BJ (cell line): ENCODE measurements around the gene COL5A1. TPM values are rescaled to one million over a fixed set of nuclear protein-coding genes. Genes with fewer than 3 reads are reported as not detected.

ENCODE experiments used
- CTCF ChIA-PET: fragments of 350-600 bp; formaldehyde crosslinking; extraction: SDS; loops from one replicate; lab custom pipeline; 2021; ENCODE audit warnings: antibody characterized with exemption, inconsistent platforms; lab: Yijun Ruan, JAX
- POLR2A ChIA-PET: fragments of 300-600 bp; sonication (Branson Sonifier 250); formaldehyde crosslinking; extraction: SDS; loops from one replicate; lab custom pipeline; 2021; ENCODE audit warnings: antibody characterized with exemption; lab: Charles Lee
- DNase-seq: peaks from one replicate; pipeline ENCODE4 v3.0.0-alpha.2; 2011; ENCODE audit warnings: low read depth
- H3K27me3 ChIP-seq: 2 replicates; pipeline ENCODE4 v1.6.0; 2011; ENCODE audit warnings: low read length; ENCODE audit not compliant: control insufficient read depth, insufficient read depth
- H3K36me3 ChIP-seq: 2 replicates; pipeline ENCODE4 v1.5.1; 2011; ENCODE audit warnings: low read length; ENCODE audit not compliant: control insufficient read depth, insufficient read depth
- H3K4me3 ChIP-seq: 2 replicates; pipeline ENCODE4 v1.5.1; 2011; ENCODE audit warnings: low read depth, mild to moderate bottlenecking, control low read depth, low read length
- polyA plus RNA-seq: library from polyadenylated mRNA; depleted of rRNA; stranded (reverse); fragments of >200 nt; gene quantifications from 2 replicates; pipeline ENCODE4 v1.2.3, GENCODE V29; 2011
- TF ChIP-seq, protein P1 (sequence below): IDR thresholded peaks from 2 replicates; pipeline ENCODE4 v1.5.1; 2011; ENCODE audit warnings: low read depth, mild to moderate bottlenecking, control low read depth, inconsistent platforms, low read length, moderate library complexity; ENCODE audit not compliant: insufficient read depth

Gene COL5A1
- polyA plus RNA-seq, 1 experiment = 251 TPM

GRCh38 chr9:134827559-134827958 is 186.0 kb downstream of the COL5A1 start:
- CTCF ChIA-PET = interaction anchor here (2.2 kb wide), 1 partner anchor 16 kb away, joined by 6 read pairs; no protein-coding TSS in a partner anchor
- no peak for DNase-seq

GRCh38 chr9:134827993-134828392 is 186.4 kb downstream of the COL5A1 start:
- DNase-seq = no peak
- ChIA-PET CTCF (no interaction called here), POLR2A (no interaction called here)
- Histone ChIP-seq H3K36me3 (peaks cover 82% of the 10 kb centered on the region), H3K4me3 (no peak overlapping the region), H3K27me3 (no peaks in the 10 kb centered on the region)
- TF ChIP-seq, protein P1, sequence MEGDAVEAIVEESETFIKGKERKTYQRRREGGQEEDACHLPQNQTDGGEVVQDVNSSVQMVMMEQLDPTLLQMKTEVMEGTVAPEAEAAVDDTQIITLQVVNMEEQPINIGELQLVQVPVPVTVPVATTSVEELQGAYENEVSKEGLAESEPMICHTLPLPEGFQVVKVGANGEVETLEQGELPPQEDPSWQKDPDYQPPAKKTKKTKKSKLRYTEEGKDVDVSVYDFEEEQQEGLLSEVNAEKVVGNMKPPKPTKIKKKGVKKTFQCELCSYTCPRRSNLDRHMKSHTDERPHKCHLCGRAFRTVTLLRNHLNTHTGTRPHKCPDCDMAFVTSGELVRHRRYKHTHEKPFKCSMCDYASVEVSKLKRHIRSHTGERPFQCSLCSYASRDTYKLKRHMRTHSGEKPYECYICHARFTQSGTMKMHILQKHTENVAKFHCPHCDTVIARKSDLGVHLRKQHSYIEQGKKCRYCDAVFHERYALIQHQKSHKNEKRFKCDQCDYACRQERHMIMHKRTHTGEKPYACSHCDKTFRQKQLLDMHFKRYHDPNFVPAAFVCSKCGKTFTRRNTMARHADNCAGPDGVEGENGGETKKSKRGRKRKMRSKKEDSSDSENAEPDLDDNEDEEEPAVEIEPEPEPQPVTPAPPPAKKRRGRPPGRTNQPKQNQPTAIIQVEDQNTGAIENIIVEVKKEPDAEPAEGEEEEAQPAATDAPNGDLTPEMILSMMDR = no peak

More at GRCh38 chr9:134827559-134827958, 186.0 kb downstream of the COL5A1 start:
- no peaks in the 10 kb centered on the region for H3K27me3 ChIP-seq
- POLR2A ChIA-PET = no interaction called here
- H3K36me3 ChIP-seq = peaks cover 82% of the 10 kb centered on the region
- TF ChIP-seq, protein P1 = no peak
- no peak overlapping the region for H3K4me3 ChIP-seq

DNA sequence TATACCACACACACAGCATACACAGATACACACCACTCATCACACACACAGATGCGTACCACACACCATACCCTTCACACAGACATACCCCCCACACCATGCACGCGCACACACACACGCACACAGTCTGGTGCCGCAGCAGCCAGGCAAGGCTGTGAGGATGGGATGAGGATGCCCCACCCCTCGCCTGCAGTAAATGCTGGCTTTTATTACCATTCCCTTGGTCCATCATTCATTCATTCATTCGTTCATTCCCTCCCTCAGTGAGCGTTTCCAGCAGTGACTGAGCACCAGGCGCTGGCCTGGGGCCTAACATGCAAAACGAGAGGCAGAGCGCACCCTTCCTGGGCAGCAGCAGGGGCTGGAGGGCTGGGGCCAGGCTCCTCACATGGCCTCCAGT is 187.3 kb downstream of the COL5A1 start:
- Histone ChIP-seq H3K27me3 (no peaks in the 10 kb centered on the region), H3K4me3 (no peak overlapping the region), H3K36me3 (peaks cover 84% of the 10 kb centered on the region)
- CTCF ChIA-PET = no interaction called here
- no peak for DNase-seq
- TF ChIP-seq, protein P1 = no peak
- POLR2A ChIA-PET = no interaction called here

GRCh38 chr9:134829356-134829937 is 187.8 kb downstream of the COL5A1 start:
- no peaks in the 10 kb centered on the region for H3K27me3 ChIP-seq
- H3K4me3 ChIP-seq = no peak overlapping the region
- ChIA-PET POLR2A (no interaction called here), CTCF (no interaction called here)
- peaks cover 84% of the 10 kb centered on the region for H3K36me3 ChIP-seq
- TF ChIP-seq, protein P1 = no peak
- DNase-seq = no peak

GRCh38 chr9:134830126-134830525 is 188.5 kb downstream of the COL5A1 start:
- Histone ChIP-seq H3K36me3 (peaks cover 84% of the 10 kb centered on the region), H3K27me3 (no peaks in the 10 kb centered on the region), H3K4me3 (no peak overlapping the region)
- ChIA-PET POLR2A (no interaction called here), CTCF (no interaction called here)
- TF ChIP-seq, protein P1 = no peak
- DNase-seq = no peak
